Fibroblast of pulmonary artery (primary cell): ENCODE results near the gene DOLK.

Source experiments
- DNase-seq: peaks from one replicate; pipeline ENCODE4 v3.0.0-alpha.2; 2010; ENCODE audit warnings: low read depth
- H3K4me3 ChIP-seq: replicated peaks from 2 replicates; pipeline ENCODE4 v1.5.1; 2011; ENCODE audit warnings: low read depth, mild to moderate bottlenecking, control low read depth, low read length, moderate library complexity
- CTCF ChIP-seq: IDR thresholded peaks from 2 replicates; pipeline ENCODE4 v1.5.1; 2011; ENCODE audit warnings: mild to moderate bottlenecking, control low read depth, low read length, inconsistent platforms; ENCODE audit errors: missing control alignments

The DOLK gene

GRCh38 chr9:128919402-128920089 is 27.9 kb downstream of the DOLK start:
- no peak overlapping the region for H3K4me3 ChIP-seq
- DNase-seq, result no peak
- TF ChIP-seq CTCF, result no peak

GRCh38 chr9:128918921-128919320 is 28.5 kb downstream of the DOLK start:
- DNase-seq, result no peak
- no peak for TF ChIP-seq CTCF
- H3K4me3 ChIP-seq, result no peak overlapping the region

GRCh38 chr9:128917151-128917849 is 30.1 kb downstream of the DOLK start:
- DNase-seq, result peak; percentile 94
- TF ChIP-seq CTCF, result no peak
- H3K4me3 ChIP-seq, result no peak overlapping the region

- TF ChIP-seq CTCF, result no peak
- no peak overlapping the region for H3K4me3 ChIP-seq
- no peak for DNase-seq
These were observed 30.7 kb downstream of the DOLK start for GRCh38 chr9:128916745-128917144.

GRCh38 chr9:128916204-128916603 is 31.2 kb downstream of the DOLK start:
- no peak for DNase-seq
- H3K4me3 ChIP-seq, result no peak overlapping the region
- TF ChIP-seq CTCF, result no peak

GRCh38 chr9:128913995-128914772 is 33.2 kb downstream of the DOLK start:
- DNase-seq, result no peak
- TF ChIP-seq CTCF, result no peak
- no peak overlapping the region for H3K4me3 ChIP-seq
